Endodermal cell (in vitro differentiated cells): ENCODE results near the gene CUEDC2. TPM values are rescaled to one million over a fixed set of nuclear protein-coding genes. Genes with fewer than 3 reads are reported as not detected.

Experiments used
- DNase-seq: peaks from one replicate; pipeline ENCODE4 v3.0.0-alpha.2; 2017
- H3K27ac ChIP-seq: 2 replicates; pipeline ENCODE4 v1.5.1; 2013; ENCODE audit warnings: mild to moderate bottlenecking, low read depth, low read length, moderate library complexity
- H3K27me3 ChIP-seq: 2 replicates; pipeline ENCODE4 v1.6.1; 2013; ENCODE audit warnings: mild to moderate bottlenecking, low read length, moderate library complexity; ENCODE audit not compliant: insufficient read depth, control insufficient read depth, poor library complexity, severe bottlenecking
- H3K36me3 ChIP-seq: 2 replicates; pipeline ENCODE4 v1.7.0; 2013; ENCODE audit warnings: mild to moderate bottlenecking, low read length, moderate library complexity; ENCODE audit not compliant: control insufficient read depth, insufficient read depth
- H3K4me1 ChIP-seq: one replicate; pipeline ENCODE4 v1.7.0; 2013; ENCODE audit warnings: low read length; ENCODE audit not compliant: control insufficient read depth, insufficient read depth
- H3K4me3 ChIP-seq: 2 replicates; pipeline ENCODE4 v1.5.1; 2013; ENCODE audit warnings: mild to moderate bottlenecking, low read length, moderate library complexity
- H3K9ac ChIP-seq: 2 replicates; pipeline ENCODE4 v1.6.1; 2013; ENCODE audit warnings: mild to moderate bottlenecking, low read length, moderate library complexity; ENCODE audit not compliant: poor library complexity, severe bottlenecking; ENCODE audit errors: extremely low read depth
- H3K9me3 ChIP-seq: 2 replicates; pipeline ENCODE4 v1.6.1; 2013; ENCODE audit warnings: mild to moderate bottlenecking, low read length, moderate library complexity; ENCODE audit not compliant: control insufficient read depth
- H3K27ac Mint-ChIP-seq: 2 replicates; pipeline ENCODE4 v1.8.0; 2020; ENCODE audit warnings: mixed read lengths
- H3K27me3 Mint-ChIP-seq: 2 replicates; pipeline ENCODE4 v1.8.0; 2021; ENCODE audit warnings: mild to moderate bottlenecking, mixed read lengths; ENCODE audit not compliant: insufficient read depth
- H3K36me3 Mint-ChIP-seq: 2 replicates; pipeline ENCODE4 v1.8.0; 2020; ENCODE audit warnings: low read depth, mixed read lengths
- H3K4me1 Mint-ChIP-seq: 2 replicates; pipeline ENCODE4 v1.8.0; 2020; ENCODE audit warnings: mixed read lengths
- H3K4me3 Mint-ChIP-seq: 2 replicates; pipeline ENCODE4 v1.8.0; 2020; ENCODE audit warnings: mild to moderate bottlenecking, moderate library complexity, mixed read lengths
- H3K9me3 Mint-ChIP-seq: 2 replicates; pipeline ENCODE4 v1.8.0; 2020; ENCODE audit warnings: mild to moderate bottlenecking, mixed read lengths
- CTCF ChIP-seq: fragments of 200-600 bp; sonication (generic); conservative IDR thresholded peaks from 2 replicates; pipeline ENCODE4 v1.5.0; 2021; ENCODE audit warnings: antibody characterized with exemption, mild to moderate bottlenecking
- WGBS, 2 experiments: methylation state at CpG; one replicate each; pipeline versions ENCODE4 v1.1.5 to v1.1.7; 2013; ENCODE audit warnings: missing lambda C conversion rate in 2 of 2, mixed read lengths in 1 of 2; ENCODE audit not compliant: insufficient coverage in 1 of 2, insufficient read length in 1 of 2; 5-methylcytosine and 5-hydroxymethylcytosine counted together
- total RNA-seq, 2 donors: library from RNA; stranded (reverse); fragmentation: NEBNext Ultra II Directional in 1 of 2; extraction: Animal tissue kit (Norgen Biotek cat#: 25700) in 1 of 2; gene quantifications; 2 replicates in 1 of 2; 3 replicates in 1 of 2; pipeline ENCODE4 v1.2.1, GENCODE V29; 2021

CUEDC2 gene
- total RNA-seq, 2 donors from 2014 or later = 51.7 to 82.9 TPM

- H3K9ac ChIP-seq = no peak overlapping the region
- no peak for TF ChIP-seq CTCF
- no peak overlapping the region for H3K27ac ChIP-seq
- no peak overlapping the region for H3K4me3 ChIP-seq
- whole genome bisulfite sequencing, 2 experiments = 93 to 95% methylated on average over 4 to 8 of the region's 9 CpGs
- no peaks in the 10 kb centered on the region for H3K27me3 ChIP-seq
- no peaks in the 10 kb centered on the region for H3K4me1 Mint-ChIP-seq
- no peak overlapping the region for H3K27ac Mint-ChIP-seq
- H3K36me3 ChIP-seq = peaks cover 32% of the 10 kb centered on the region
- no peaks in the 10 kb centered on the region for H3K27me3 Mint-ChIP-seq
- no peaks in the 10 kb centered on the region for H3K4me1 ChIP-seq
- no peaks in the 10 kb centered on the region for H3K9me3 Mint-ChIP-seq
- H3K9me3 ChIP-seq = no peaks in the 10 kb centered on the region
- DNase-seq = no peak
- H3K36me3 Mint-ChIP-seq = peaks cover 22% of the 10 kb centered on the region
- H3K4me3 Mint-ChIP-seq = no peak overlapping the region
Measured at GRCh38 chr10:102476466-102477141, 44.2 kb upstream of the CUEDC2 start.

- Mint-ChIP-seq H3K27ac (no peak overlapping the region), H3K36me3 (peaks cover 13% of the 10 kb centered on the region), H3K4me1 (no peaks in the 10 kb centered on the region), H3K9me3 (no peaks in the 10 kb centered on the region), H3K27me3 (no peaks in the 10 kb centered on the region), H3K4me3 (no peak overlapping the region)
- no peak for TF ChIP-seq CTCF
- 94 to 95% methylated on average over 3 to 9 of the region's 9 CpGs for WGBS, 2 experiments
- no peak overlapping the region for H3K9ac ChIP-seq
- H3K4me1 ChIP-seq = no peaks in the 10 kb centered on the region
- H3K9me3 ChIP-seq = no peaks in the 10 kb centered on the region
- peaks cover 22% of the 10 kb centered on the region for H3K36me3 ChIP-seq
- no peak overlapping the region for H3K27ac ChIP-seq
- DNase-seq = no peak
- no peaks in the 10 kb centered on the region for H3K27me3 ChIP-seq
- no peak overlapping the region for H3K4me3 ChIP-seq
Measured at GRCh38 chr10:102475451-102476040, 43.2 kb upstream of the CUEDC2 start.

- no peaks in the 10 kb centered on the region for H3K27me3 ChIP-seq
- 93 to 95% methylated on average over 12 to 27 of the region's 27 CpGs for WGBS, 2 experiments
- H3K4me1 ChIP-seq = no peaks in the 10 kb centered on the region
- no peaks in the 10 kb centered on the region for H3K9me3 Mint-ChIP-seq
- no peaks in the 10 kb centered on the region for H3K4me1 Mint-ChIP-seq
- no peak overlapping the region for H3K27ac Mint-ChIP-seq
- H3K27me3 Mint-ChIP-seq = no peaks in the 10 kb centered on the region
- H3K4me3 ChIP-seq = no peak overlapping the region
- no peak overlapping the region for H3K9ac ChIP-seq
- no peaks in the 10 kb centered on the region for H3K9me3 ChIP-seq
- TF ChIP-seq CTCF = no peak
- peaks cover 7% of the 10 kb centered on the region for H3K36me3 Mint-ChIP-seq
- H3K27ac ChIP-seq = no peak overlapping the region
- no peak overlapping the region for H3K4me3 Mint-ChIP-seq
- peaks cover 8% of the 10 kb centered on the region for H3K36me3 ChIP-seq
- no peak for DNase-seq
Measured at GRCh38 chr10:102473445-102474331, 41.3 kb upstream of the CUEDC2 start.
